Liver (tissue), 9 donors: ENCODE measurements around the gene SYNPO. TPM values are rescaled to one million over a fixed set of nuclear protein-coding genes. Genes with fewer than 3 reads are reported as not detected.

Source experiments
- DNase-seq: peaks from one replicate; pipeline ENCODE4 v3.0.0-alpha.2; 2017; ENCODE audit warnings: low spot score
- H3K27ac ChIP-seq, 2 donors: one replicate each; pipeline ENCODE4 v1.7.0; 2013; ENCODE audit warnings: inconsistent platforms in 2 of 2, low read length in 2 of 2, control low read depth in 1 of 2, low read depth in 1 of 2, mild to moderate bottlenecking in 1 of 2
- H3K27me3 ChIP-seq, 4 donors: one replicate each; pipeline versions ENCODE4 v1.6.1 to v1.7.0; 2013; ENCODE audit warnings: low read length in 3 of 4, inconsistent platforms in 1 of 4, mild to moderate bottlenecking in 1 of 4, moderate library complexity in 1 of 4; ENCODE audit not compliant: control insufficient read depth in 4 of 4, insufficient read depth in 4 of 4
- H3K36me3 ChIP-seq, 4 donors: one replicate each; pipeline versions ENCODE4 v1.6.1 to v1.7.0; 2013; ENCODE audit warnings: low read length in 3 of 4, mild to moderate bottlenecking in 3 of 4, low read depth in 1 of 4, moderate library complexity in 1 of 4; ENCODE audit not compliant: control insufficient read depth in 4 of 4, insufficient read depth in 3 of 4
- H3K4me1 ChIP-seq, 4 donors: one replicate each; pipeline versions ENCODE4 v1.6.1 to v1.7.0; 2013; ENCODE audit warnings: low read length in 3 of 4, mild to moderate bottlenecking in 3 of 4, moderate library complexity in 1 of 4; ENCODE audit not compliant: control insufficient read depth in 4 of 4, insufficient read depth in 4 of 4
- H3K4me3 ChIP-seq, 3 donors: one replicate each; pipeline versions ENCODE4 v1.6.1 to v1.7.0; 2013; ENCODE audit warnings: low read length in 3 of 3, control low read depth in 1 of 3, low read depth in 1 of 3, mild to moderate bottlenecking in 1 of 3
- H3K9ac ChIP-seq, 2 donors: one replicate each; pipeline ENCODE4 v1.7.0; 2013; ENCODE audit warnings: low read length in 2 of 2, mild to moderate bottlenecking in 2 of 2, moderate library complexity in 2 of 2, control low read depth in 1 of 2, low read depth in 1 of 2
- H3K9me3 ChIP-seq, 4 donors: one replicate each; pipeline versions ENCODE4 v1.6.1 to v1.7.0; 2013; ENCODE audit warnings: low read length in 3 of 4; ENCODE audit not compliant: control insufficient read depth in 4 of 4
- ATF3 ChIP-seq: IDR thresholded peaks from 2 replicates; pipeline ENCODE4 v1.6.1; 2016; ENCODE audit warnings: antibody characterized with exemption
- CTCF ChIP-seq: fragments of 150-350 bp; IDR thresholded peaks from 2 replicates; pipeline ENCODE4 v1.5.1; 2017; ENCODE audit warnings: improper control_type of control experiment, low read depth, low read length; ENCODE audit not compliant: missing input control
- EGR1 ChIP-seq, 2 donors: IDR thresholded peaks; 2 replicates each; pipeline ENCODE4 v1.6.1; 2016 to 2018; ENCODE audit warnings: antibody characterized with exemption in 2 of 2, low read depth in 2 of 2
- FOXA1 ChIP-seq: IDR thresholded peaks from 2 replicates; pipeline ENCODE4 v1.6.1; 2016; ENCODE audit warnings: antibody characterized with exemption
- GABPA ChIP-seq, 2 donors: IDR thresholded peaks in 1 of 2; conservative IDR thresholded peaks in 1 of 2; 2 replicates each; pipeline ENCODE4 v1.6.1; 2016; ENCODE audit warnings: antibody characterized with exemption in 2 of 2, mild to moderate bottlenecking in 1 of 2, moderate library complexity in 1 of 2
- HNF4A ChIP-seq, 2 donors: conservative IDR thresholded peaks; 2 replicates each; pipeline ENCODE4 v1.6.1; 2016; ENCODE audit warnings: antibody characterized with exemption in 2 of 2, mild to moderate bottlenecking in 2 of 2
- HNF4G ChIP-seq: IDR thresholded peaks from 2 replicates; pipeline ENCODE4 v1.6.1; 2016; ENCODE audit warnings: antibody characterized with exemption
- JUND ChIP-seq, 2 donors: IDR thresholded peaks; 2 replicates each; pipeline ENCODE4 v1.6.1; 2016; ENCODE audit warnings: antibody characterized with exemption in 2 of 2
- MAX ChIP-seq: IDR thresholded peaks from 2 replicates; pipeline ENCODE4 v1.6.1; 2016; ENCODE audit warnings: antibody characterized with exemption
- NR2F2 ChIP-seq: IDR thresholded peaks from 2 replicates; pipeline ENCODE4 v1.6.1; 2016; ENCODE audit warnings: antibody characterized with exemption
- RAD21 ChIP-seq, 2 donors: IDR thresholded peaks; 2 replicates each; pipeline ENCODE4 v1.6.1; 2016; ENCODE audit warnings: antibody characterized with exemption in 2 of 2, mild to moderate bottlenecking in 2 of 2
- REST ChIP-seq: IDR thresholded peaks from 2 replicates; pipeline ENCODE4 v1.6.1; 2016; ENCODE audit warnings: antibody characterized with exemption, mild to moderate bottlenecking
- RXRA ChIP-seq, 2 donors: IDR thresholded peaks; 2 replicates each; pipeline ENCODE4 v1.6.1; 2017 to 2018; ENCODE audit warnings: antibody characterized with exemption in 2 of 2, mild to moderate bottlenecking in 1 of 2
- TAF1 ChIP-seq: conservative IDR thresholded peaks from 2 replicates; pipeline ENCODE4 v1.6.1; 2016; ENCODE audit warnings: antibody characterized with exemption, mild to moderate bottlenecking
- WGBS: extraction: QIAGEN DNeasy Blood & Tissue Kit; methylation state at CpG from one replicate; pipeline ENCODE4 v1.1.7; 2013; 5-methylcytosine and 5-hydroxymethylcytosine counted together
- polyA plus RNA-seq, 2 donors: library from polyadenylated mRNA; stranded (reverse) in 1 of 2; unstranded in 1 of 2; fragments of 200-250 nt in 1 of 2; fragments of >200 nt in 1 of 2; fragmentation: Nextera tagmentation in 1 of 2; extraction: Ambion mirVana in 1 of 2; gene quantifications; one replicate each; pipeline versions ENCODE4 v1.2.1 to v1.2.3, GENCODE V29; 2013 to 2015
- total RNA-seq, 2 donors: library from RNA; depleted of rRNA; stranded (reverse); fragments of >200 nt; gene quantifications; one replicate each; pipeline ENCODE4 v1.2.3, GENCODE V29; 2014
- donor health status: healthy.
- donor health status: healthy.
- donor health status: healthy.
- donor health status: healthy.
- donor health status: healthy.

The SYNPO gene
- total and polyA plus RNA-seq, 4 donors = 1.1 to 36.6 (median 10.7) TPM

- TF ChIP-seq REST = no peak
Observed at GRCh38 chr5:150674341-150674821, 33.9 kb downstream of the SYNPO start (continued).

- Histone ChIP-seq H3K4me1 (peaks cover 4 to 11% (median 9%) of the 10 kb centered on the region in 4 donors), H3K36me3 (peaks cover 0 to 2% (median 0%) of the 10 kb centered on the region in 4 donors), H3K4me3 (no peak overlapping the region), H3K27me3 (no peaks in the 10 kb centered on the region), H3K9ac (no peak overlapping the region), H3K9me3 (no peaks in the 10 kb centered on the region), H3K27ac (no peak overlapping the region)
- TF ChIP-seq CTCF (no peak), NR2F2 (no peak), JUND (IDR thresholded peaks at IDR 0.05) (no peak), HNF4G (no peak), REST (no peak), ATF3 (no peak), GABPA (IDR thresholded peaks at IDR 0.05 in 1 of 2, conservative IDR thresholded peaks at IDR 0.05 in 1 of 2) (no peak), RXRA (IDR thresholded peaks at IDR 0.05) (no peak)
- no peak for DNase-seq
- 82% methylated on average over 6 of the region's 6 CpGs for WGBS
Observed at GRCh38 chr5:150675069-150675468, 34.6 kb downstream of the SYNPO start.

- 93% methylated on average over 9 of the region's 9 CpGs for WGBS
- no peaks in the 10 kb centered on the region for H3K27me3 ChIP-seq
- no peak overlapping the region for H3K4me3 ChIP-seq
- no peak overlapping the region for H3K9ac ChIP-seq
- no peak overlapping the region for H3K27ac ChIP-seq
- peaks cover 0 to 2% (median 0%) of the 10 kb centered on the region in 4 donors for H3K36me3 ChIP-seq
- H3K9me3 ChIP-seq = no peaks in the 10 kb centered on the region
- H3K4me1 ChIP-seq = peaks cover 4 to 10% (median 8%) of the 10 kb centered on the region in 4 donors
- DNase-seq = no peak
- TF ChIP-seq HNF4G = no peak
- TF ChIP-seq EGR1 (IDR thresholded peaks at IDR 0.05; ENCODE audit: low read depth in 2 of 2) = no peak
- no peak for TF ChIP-seq MAX
- TF ChIP-seq GABPA (IDR thresholded peaks at IDR 0.05 in 1 of 2, conservative IDR thresholded peaks at IDR 0.05 in 1 of 2) = no peak
- no peak for TF ChIP-seq REST
- TF ChIP-seq RAD21 (IDR thresholded peaks at IDR 0.05) = no peak
- no peak for TF ChIP-seq FOXA1
- no peak for TF ChIP-seq TAF1
- TF ChIP-seq HNF4A (conservative IDR thresholded peaks at IDR 0.05) = no peak
- TF ChIP-seq RXRA (IDR thresholded peaks at IDR 0.05) = no peak
Observed at GRCh38 chr5:150676578-150676977, 36.1 kb downstream of the SYNPO start.
